Measurements from ENCODE around the gene DYNLL2.

The DYNLL2 gene

GRCh38 chr17:58052407-58052806 lies 30.8 kb upstream of the DYNLL2 start:
- Mint-ChIP-seq H3K27ac (no peak overlapping the region), H3K4me1 (peaks cover 12% of the 10 kb centered on the region)

GRCh38 chr17:58052945-58053715 lies 30.1 kb upstream of the DYNLL2 start:
- DNase-seq: no peak
- H3K27me3 Mint-ChIP-seq (ENCODE audit: low read depth, poor library complexity): peaks cover 16% of the 10 kb centered on the region
- no peaks in the 10 kb centered on the region for H3K36me3 Mint-ChIP-seq (ENCODE audit: low read depth)
- H3K27ac Mint-ChIP-seq: no peak overlapping the region
- no peak for TF ChIP-seq CTCF (IDR thresholded peaks at IDR 0.05)
- peaks cover 6% of the 10 kb centered on the region for H3K4me1 Mint-ChIP-seq
- H3K4me3 Mint-ChIP-seq: no peak overlapping the region
- no peaks in the 10 kb centered on the region for H3K9me3 Mint-ChIP-seq

More at GRCh38 chr17:58052407-58052806, 30.8 kb upstream of the DYNLL2 start:
- peaks cover 12% of the 10 kb centered on the region for H3K27me3 Mint-ChIP-seq (ENCODE audit: low read depth, poor library complexity)
- no peaks in the 10 kb centered on the region for H3K36me3 Mint-ChIP-seq (ENCODE audit: low read depth)
- no peaks in the 10 kb centered on the region for H3K9me3 Mint-ChIP-seq
- no peak for TF ChIP-seq CTCF (IDR thresholded peaks at IDR 0.05)
- DNase-seq: no peak
- H3K4me3 Mint-ChIP-seq: no peak overlapping the region

- peaks cover 16% of the 10 kb centered on the region for H3K27me3 Mint-ChIP-seq (ENCODE audit: low read depth, poor library complexity)
- TF ChIP-seq CTCF (IDR thresholded peaks at IDR 0.05): no peak
- no peak overlapping the region for H3K27ac Mint-ChIP-seq
- no peaks in the 10 kb centered on the region for H3K36me3 Mint-ChIP-seq (ENCODE audit: low read depth)
- DNase-seq: no peak
- peaks cover 11% of the 10 kb centered on the region for H3K4me1 Mint-ChIP-seq
- no peak overlapping the region for H3K4me3 Mint-ChIP-seq
- no peaks in the 10 kb centered on the region for H3K9me3 Mint-ChIP-seq
These were observed 28.6 kb upstream of the DYNLL2 start for GRCh38 chr17:58054641-58055040.

GRCh38 chr17:58056476-58056875 lies 26.7 kb upstream of the DYNLL2 start:
- H3K4me3 Mint-ChIP-seq: no peak overlapping the region
- DNase-seq: no peak
- H3K36me3 Mint-ChIP-seq (ENCODE audit: low read depth): no peaks in the 10 kb centered on the region
- TF ChIP-seq CTCF (IDR thresholded peaks at IDR 0.05): no peak
- H3K27ac Mint-ChIP-seq: no peak overlapping the region
- no peaks in the 10 kb centered on the region for H3K9me3 Mint-ChIP-seq
- H3K4me1 Mint-ChIP-seq: peaks cover 25% of the 10 kb centered on the region
- H3K27me3 Mint-ChIP-seq (ENCODE audit: low read depth, poor library complexity): peaks cover 23% of the 10 kb centered on the region

- no peak for DNase-seq
- no peak for TF ChIP-seq CTCF (IDR thresholded peaks at IDR 0.05)
- Mint-ChIP-seq H3K27me3 (ENCODE audit: low read depth, poor library complexity) (peaks cover 14% of the 10 kb centered on the region), H3K27ac (no peak overlapping the region), H3K9me3 (no peaks in the 10 kb centered on the region), H3K4me3 (no peak overlapping the region), H3K36me3 (ENCODE audit: low read depth) (no peaks in the 10 kb centered on the region), H3K4me1 (peaks cover 28% of the 10 kb centered on the region)
These were observed 24.1 kb upstream of the DYNLL2 start for GRCh38 chr17:58059141-58059540.
